GM19328 (cell line): ENCODE data around the gene OVAAL.

Experiments
- ATAC-seq: cut with Tn5 transposase; IDR thresholded peaks from one replicate; pipeline ENCODE4 v1.9.1; 2021; ENCODE audit warnings: mild to moderate bottlenecking, moderate library complexity; ENCODE audit not compliant: unreplicated experiment

Gene OVAAL

GRCh38 chr1:180603223-180603849 lies 44.6 kb downstream of the OVAAL start:
- ATAC-seq = no peak

- ATAC-seq = no peak
Observed at GRCh38 chr1:180603850-180604226, 45.1 kb downstream of the OVAAL start.

- no peak for ATAC-seq
Observed at GRCh38 chr1:180606155-180606554, 47.4 kb downstream of the OVAAL start.

DNA sequence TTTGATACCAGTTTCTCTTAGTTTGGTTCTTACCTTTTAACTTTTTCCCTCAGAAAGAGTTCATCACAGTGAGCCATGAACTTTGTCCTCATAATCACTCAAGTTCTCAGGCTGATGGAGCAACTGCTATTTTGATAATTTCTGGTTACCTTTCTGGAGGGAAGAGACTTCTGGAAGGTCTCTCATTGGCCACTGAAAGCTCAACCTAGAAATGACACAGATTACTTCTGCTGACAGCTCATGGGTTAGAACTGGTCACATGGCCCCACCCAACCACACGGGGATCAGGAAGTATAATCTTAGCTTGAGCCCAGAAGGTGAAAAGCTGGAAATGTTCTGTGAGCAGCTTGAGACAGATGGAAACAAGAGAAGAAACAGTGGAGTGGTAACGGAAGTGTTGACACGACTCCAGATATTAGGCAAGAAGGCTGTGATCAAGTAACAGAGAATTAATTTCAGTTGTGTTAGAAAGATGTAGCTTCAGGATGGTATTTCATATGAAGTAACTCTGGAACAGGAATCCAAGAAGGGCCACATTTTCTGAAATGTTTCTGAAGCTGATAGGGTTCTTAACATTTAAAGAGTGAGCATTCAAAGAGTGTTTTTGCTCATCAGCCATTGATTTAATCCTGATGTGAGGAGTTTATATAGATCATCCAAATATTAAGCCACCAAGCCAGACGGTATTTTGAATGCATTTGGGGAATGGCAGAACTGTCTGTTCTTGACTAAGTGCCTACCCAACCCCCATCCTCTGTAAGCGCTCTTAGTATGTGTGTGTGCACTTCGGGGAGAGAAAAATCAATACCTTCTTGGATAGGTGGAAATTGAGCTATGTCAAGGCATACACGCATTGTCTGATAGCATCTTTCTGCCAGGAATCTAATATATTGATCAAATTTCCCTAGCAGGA lies 51.1 kb downstream of the OVAAL start:
- ATAC-seq = no peak

DNA sequence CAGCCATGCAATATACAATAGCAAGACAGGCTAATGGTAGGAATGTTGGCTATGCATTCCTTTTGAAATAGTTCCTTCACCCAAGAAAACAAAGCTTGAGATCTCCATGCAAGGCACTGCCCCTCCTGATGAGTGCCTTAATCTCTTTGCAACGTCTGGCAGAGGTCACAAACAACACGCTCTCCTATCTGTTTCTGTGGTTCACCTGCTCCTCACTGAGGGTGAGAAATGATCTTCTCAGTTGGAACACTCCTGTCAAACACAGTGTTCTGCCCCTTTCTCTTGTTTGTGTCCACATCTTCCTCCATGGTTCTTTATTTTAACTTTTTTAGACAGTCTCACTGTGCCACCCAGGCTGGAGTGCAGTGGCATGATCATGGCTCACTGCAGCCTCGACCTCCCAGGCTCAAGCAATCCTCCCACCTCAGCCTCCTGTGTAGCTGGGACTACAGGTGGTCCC lies 51.8 kb downstream of the OVAAL start:
- ATAC-seq = no peak

DNA sequence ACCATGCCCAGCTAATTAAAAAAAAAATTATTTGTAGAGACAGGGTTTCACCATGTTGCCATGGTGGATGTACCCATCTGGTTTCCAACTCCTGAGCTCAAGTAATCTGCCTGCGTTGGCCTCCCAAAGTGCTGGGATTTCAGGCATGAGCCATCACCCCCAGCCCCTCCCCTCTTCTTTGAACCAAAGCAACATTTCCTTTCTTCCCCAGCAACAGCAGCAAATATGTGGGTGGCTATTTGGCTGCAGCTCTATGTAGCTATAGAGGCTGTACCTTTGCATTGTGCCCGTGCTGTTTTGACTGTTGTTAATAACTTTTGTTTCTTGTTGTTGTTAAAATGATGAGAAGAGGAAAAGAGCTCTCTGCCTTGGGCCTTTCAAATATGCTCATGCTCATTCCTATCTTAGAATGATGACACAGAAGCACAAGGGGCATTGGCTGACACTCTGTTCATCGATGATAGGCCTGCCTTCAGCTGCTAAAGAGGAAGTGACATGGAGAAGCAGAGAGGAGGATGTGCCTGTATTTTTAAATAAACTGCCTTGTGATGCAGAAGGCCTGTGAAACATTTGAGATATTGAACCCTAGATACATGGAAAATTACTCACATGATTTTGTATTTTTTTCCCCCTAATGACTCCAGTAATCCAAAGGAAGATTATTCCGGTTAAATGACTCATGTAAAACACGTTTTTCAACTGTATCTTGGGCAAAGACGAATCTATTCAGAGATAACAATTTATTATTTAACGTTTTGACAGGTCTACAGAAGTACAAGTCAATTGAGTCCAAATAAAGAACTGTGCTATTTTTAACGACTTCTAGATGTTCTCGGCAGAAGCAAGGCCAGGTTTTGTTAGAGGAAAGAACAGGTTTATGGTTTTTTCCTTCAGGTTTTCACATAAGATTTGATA lies 52.5 kb downstream of the OVAAL start:
- ATAC-seq = no peak

GRCh38 chr1:180612632-180613031 lies 53.9 kb downstream of the OVAAL start:
- ATAC-seq = no peak

GRCh38 chr1:180614730-180615129 lies 56.0 kb downstream of the OVAAL start:
- no peak for ATAC-seq

- ATAC-seq = no peak
Observed at GRCh38 chr1:180615493-180616290, 56.9 kb downstream of the OVAAL start.
